IMR-90 (cell line): ENCODE data around the gene TMEM35B. TPM values are rescaled to one million over a fixed set of nuclear protein-coding genes. Genes with fewer than 3 reads are reported as not detected.

ENCODE experiments used
- ATAC-seq: fragments of 200-7000 bp; cut with Tn5 transposase; 2 replicates; pipeline ENCODE4 v1.9.1; 2020; ENCODE audit warnings: low read depth, mild to moderate bottlenecking, moderate library complexity
- BruUV-seq: library from RNA; stranded (reverse); fragments of 400-500 nt; replicated peaks from 2 replicates; lab custom pipeline; 2021; lab: Mats Ljungman, UMichigan
- CTCF ChIA-PET: fragments of 300-600 bp; formaldehyde crosslinking; extraction: SDS; loops from one replicate; lab custom pipeline; 2021; ENCODE audit warnings: antibody characterized with exemption; lab: Yijun Ruan, JAX
- POLR2A ChIA-PET: fragments of 300-600 bp; sonication (Branson Sonifier 250); formaldehyde crosslinking; loops from one replicate; lab custom pipeline; 2022; ENCODE audit warnings: antibody characterized with exemption; ENCODE audit not compliant: unreplicated experiment; lab: Charles Lee
- DNase-seq: peaks from one replicate; pipeline ENCODE4 v3.0.0; 2013
- H2AFZ ChIP-seq: replicated peaks from 2 replicates; pipeline ENCODE3; 2013; ENCODE audit warnings: low read length, mild to moderate bottlenecking; ENCODE audit not compliant: poor library complexity
- H2AK5ac ChIP-seq: 2 replicates; pipeline ENCODE4 v1.6.1; 2013; ENCODE audit warnings: low read depth, low read length, inconsistent platforms
- H2AK9ac ChIP-seq: replicated peaks from 2 replicates; pipeline ENCODE3; 2013; ENCODE audit warnings: mild to moderate bottlenecking, low read depth, low read length, moderate library complexity; ENCODE audit not compliant: poor library complexity
- H2BK120ac ChIP-seq: 2 replicates; pipeline ENCODE4 v1.6.1; 2013; ENCODE audit warnings: low read depth, low read length, inconsistent platforms
- H2BK15ac ChIP-seq: 3 replicates; pipeline ENCODE4 v1.6.1; 2013; ENCODE audit warnings: low read depth, low read length, inconsistent platforms
- H2BK20ac ChIP-seq: 2 replicates; pipeline ENCODE4 v1.6.1; 2013; ENCODE audit warnings: low read depth, mild to moderate bottlenecking, inconsistent platforms, low read length, moderate library complexity
- H2BK5ac ChIP-seq: 2 replicates; pipeline ENCODE4 v1.6.1; 2013; ENCODE audit warnings: mild to moderate bottlenecking, low read depth, low read length, inconsistent platforms; ENCODE audit not compliant: poor library complexity, severe bottlenecking
- H3K14ac ChIP-seq: replicated peaks from 2 replicates; pipeline ENCODE4 v1.6.1; 2013; ENCODE audit warnings: low read depth, low read length, inconsistent platforms
- H3K18ac ChIP-seq: 2 replicates; pipeline ENCODE4 v1.6.1; 2013; ENCODE audit warnings: low read depth, low read length, control low read depth
- H3K23ac ChIP-seq: 2 replicates; pipeline ENCODE4 v1.6.1; 2013; ENCODE audit warnings: low read depth, low read length, inconsistent platforms
- H3K27ac ChIP-seq: 2 replicates; pipeline ENCODE4 v1.5.1; 2013; ENCODE audit warnings: mild to moderate bottlenecking, control low read depth, low read length; ENCODE audit not compliant: insufficient read depth
- H3K27me3 ChIP-seq: 2 replicates; pipeline ENCODE4 v1.6.1; 2013; ENCODE audit warnings: low read length; ENCODE audit not compliant: control insufficient read depth, insufficient read depth
- H3K36me3 ChIP-seq: 2 replicates; pipeline ENCODE4 v1.6.1; 2013; ENCODE audit warnings: low read length, mixed read lengths; ENCODE audit not compliant: control insufficient read depth, insufficient read depth
- H3K4ac ChIP-seq: 2 replicates; pipeline ENCODE4 v1.6.1; 2013; ENCODE audit warnings: low read depth, low read length, inconsistent platforms
- H3K4me1 ChIP-seq: 2 replicates; pipeline ENCODE4 v1.6.1; 2013; ENCODE audit warnings: low read length, mixed read lengths; ENCODE audit not compliant: control insufficient read depth, insufficient read depth
- H3K4me2 ChIP-seq: 2 replicates; pipeline ENCODE4 v1.6.1; 2013; ENCODE audit warnings: low read depth, mild to moderate bottlenecking, control low read depth, low read length, moderate library complexity
- H3K4me3 ChIP-seq: 2 replicates; pipeline ENCODE4 v1.5.1; 2013; ENCODE audit warnings: low read depth, mild to moderate bottlenecking, control low read depth, low read length, moderate library complexity; ENCODE audit not compliant: insufficient read depth
- H3K56ac ChIP-seq: 2 replicates; pipeline ENCODE4 v1.6.1; 2013; ENCODE audit warnings: low read length, inconsistent platforms; ENCODE audit not compliant: insufficient read depth; ENCODE audit errors: extremely low read depth
- H3K79me1 ChIP-seq, 2 experiments: 2 replicates each; pipeline ENCODE4 v1.6.1; 2013; ENCODE audit warnings: low read length in 2 of 2, inconsistent platforms in 1 of 2, low read depth in 1 of 2
- H3K9ac ChIP-seq: 2 replicates; pipeline ENCODE4 v1.6.1; 2013; ENCODE audit warnings: low read depth, low read length, control low read depth
- H3K9me1 ChIP-seq: 2 replicates; pipeline ENCODE4 v1.6.1; 2013; ENCODE audit warnings: low read length, inconsistent platforms; ENCODE audit not compliant: insufficient read depth
- H3K9me3 ChIP-seq: 2 replicates; pipeline ENCODE4 v1.6.1; 2013; ENCODE audit warnings: low read length; ENCODE audit not compliant: control insufficient read depth, insufficient read depth
- H4K20me1 ChIP-seq: 2 replicates; pipeline ENCODE4 v1.6.1; 2013; ENCODE audit warnings: low read length, inconsistent platforms; ENCODE audit not compliant: insufficient read depth
- H4K5ac ChIP-seq: 2 replicates; pipeline ENCODE4 v1.6.1; 2013; ENCODE audit warnings: mild to moderate bottlenecking, low read depth, low read length, control low read depth
- H4K8ac ChIP-seq, 2 experiments: 2 replicates each; pipeline ENCODE4 v1.6.1; 2013; ENCODE audit warnings: low read depth in 2 of 2, low read length in 2 of 2, control low read depth in 1 of 2, inconsistent platforms in 1 of 2
- H4K91ac ChIP-seq: 2 replicates; pipeline ENCODE4 v1.6.1; 2013; ENCODE audit warnings: low read depth, low read length, inconsistent platforms; ENCODE audit not compliant: insufficient read depth
- BHLHE40 ChIP-seq: fragments of 150-350 bp; IDR thresholded peaks from 2 replicates; pipeline ENCODE4 v1.6.1; 2016; ENCODE audit warnings: mild to moderate bottlenecking, low read depth, low read length
- CHD1 ChIP-seq: IDR thresholded peaks from 2 replicates; pipeline ENCODE4 v1.6.1; 2012; ENCODE audit warnings: low read depth, low read length, improper control_type of control experiment
- FOS ChIP-seq: fragments of 150-350 bp; IDR thresholded peaks from 2 replicates; pipeline ENCODE4 v1.6.1; 2016; ENCODE audit warnings: low read depth, low read length
- MAFK ChIP-seq: IDR thresholded peaks from 2 replicates; pipeline ENCODE4 v1.6.1; 2012; ENCODE audit warnings: low read depth, low read length, improper control_type of control experiment
- MAZ ChIP-seq: IDR thresholded peaks from 2 replicates; pipeline ENCODE4 v1.6.1; 2012; ENCODE audit warnings: low read depth, mild to moderate bottlenecking, low read length, improper control_type of control experiment, moderate library complexity, borderline replicate concordance
- MXI1 ChIP-seq: IDR thresholded peaks from 2 replicates; pipeline ENCODE4 v1.6.1; 2012; ENCODE audit warnings: low read depth, mild to moderate bottlenecking, low read length, moderate library complexity, borderline replicate concordance
- NFE2L2 ChIP-seq: fragments of 150-350 bp; IDR thresholded peaks from 2 replicates; pipeline ENCODE4 v1.6.1; 2016; ENCODE audit warnings: low read depth, mild to moderate bottlenecking, low read length
- POLR2A ChIP-seq: IDR thresholded peaks from 2 replicates; pipeline ENCODE4 v1.6.1; 2012; ENCODE audit warnings: mild to moderate bottlenecking, low read depth, low read length
- RAD21 ChIP-seq: IDR thresholded peaks from 2 replicates; pipeline ENCODE4 v1.6.1; 2012; ENCODE audit warnings: low read length, improper control_type of control experiment
- RCOR1 ChIP-seq: IDR thresholded peaks from 2 replicates; pipeline ENCODE4 v1.6.1; 2012; ENCODE audit warnings: mild to moderate bottlenecking, low read length, improper control_type of control experiment; ENCODE audit not compliant: insufficient replicate concordance
- RFX5 ChIP-seq: IDR thresholded peaks from 2 replicates; pipeline ENCODE4 v1.8.0; 2012; ENCODE audit warnings: low read depth, mild to moderate bottlenecking, low read length, moderate library complexity
- dilution Hi-C: fragments of 300-500 bp; cut with HindIII; formaldehyde crosslinking; loops from one replicate; pipeline ENCODE4 v1.14.3; 2018; ENCODE audit warnings: low sequenced_read_pairs; ENCODE audit not compliant: unreplicated experiment
- in situ Hi-C: fragments of 300-500 bp; cut with MboI; formaldehyde crosslinking; loops from 3 replicates; pipeline ENCODE4 v1.14.3; 2019; ENCODE audit warnings: low sequenced_read_pairs, inconsistent platforms, mixed read lengths
- intact Hi-C: fragments of 100-400 bp; cut with micrococcal nuclease; formaldehyde crosslinking; loops from 2 replicates; pipeline ENCODE4 v1.10.0; 2022
- polyA plus RNA-seq, 3 experiments: library from polyadenylated mRNA; depleted of rRNA; stranded (reverse); fragments of >200 nt; gene quantifications; 2 replicates each; pipeline ENCODE4 v1.2.3, GENCODE V29; 2012; ENCODE audit warnings: low replicate concordance in 1 of 3
- total RNA-seq: library from RNA; depleted of rRNA; stranded (reverse); fragments of >200 nt; gene quantifications from 2 replicates; pipeline ENCODE4 v1.2.3, GENCODE V29; 2012
- TF ChIP-seq, protein P1 (sequence below): conservative IDR thresholded peaks from 2 replicates; pipeline ENCODE4 v1.5.1; 2012; ENCODE audit warnings: mild to moderate bottlenecking, low read depth, low read length, improper control_type of control experiment
- TF ChIP-seq, protein P2 (sequence below): fragments of 150-350 bp; IDR thresholded peaks from 2 replicates; pipeline ENCODE4 v1.6.1; 2017; ENCODE audit warnings: mild to moderate bottlenecking, antibody characterized with exemption, low read length, low read depth

Gene TMEM35B
- total and polyA plus RNA-seq, 2 of the 4 experiments (the other 2 are of a cell fraction), result 19.7 to 20.4 TPM

DNA sequence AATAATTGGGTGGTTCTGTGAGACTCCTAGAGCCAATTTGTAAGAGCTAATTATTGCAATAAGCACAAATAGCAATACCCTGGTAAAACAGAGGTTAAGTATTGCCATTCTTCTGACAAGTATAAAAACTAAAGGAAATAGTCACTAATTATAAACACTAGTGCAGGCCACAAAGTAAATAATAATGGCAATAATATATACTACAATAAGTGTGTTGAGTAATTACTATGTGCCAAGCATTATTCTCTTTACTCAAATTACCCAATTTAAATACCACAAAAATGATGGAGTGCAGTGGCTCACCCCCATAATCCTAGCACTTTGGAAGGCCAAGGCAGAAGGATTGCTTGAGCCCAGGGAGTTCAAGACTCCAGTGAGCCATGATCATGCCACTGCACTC, 31.3 kb upstream of the TMEM35B start:
- Histone ChIP-seq H3K18ac (no peak overlapping the region), H3K4ac (no peak overlapping the region), H3K4me3 (no peak overlapping the region), H4K8ac (no peak overlapping the region), H4K91ac (no peak overlapping the region), H3K36me3 (peaks cover 15% of the 10 kb centered on the region), H3K4me1 (peaks cover 2% of the 10 kb centered on the region; the same call in 1 of the 2 replicates), H2AK9ac (no peak overlapping the region), H3K79me1 (0 out of 4 replicates have a peak, but pooled peaks cover 0 to 4% of the 10 kb centered on the region in 2 experiments), H3K4me2 (no peak overlapping the region), H3K56ac (no peak overlapping the region), H4K20me1 (no peaks in the 10 kb centered on the region), H2BK120ac (no peak overlapping the region), H4K5ac (no peak overlapping the region), H2BK20ac (no peak overlapping the region), H3K9ac (no peak overlapping the region), H3K9me1 (no peaks in the 10 kb centered on the region), H2AK5ac (no peak overlapping the region), H3K27ac (no peak overlapping the region), H3K27me3 (no peaks in the 10 kb centered on the region), H2BK15ac (no peak overlapping the region), H3K14ac (no peak overlapping the region), H3K9me3 (no peaks in the 10 kb centered on the region), H2AFZ (no peak overlapping the region), H3K23ac (no peak overlapping the region), H2BK5ac (no peak overlapping the region)
- TF ChIP-seq BHLHE40 (no peak), CHD1 (no peak), RAD21 (no peak), POLR2A (no peak), MXI1 (no peak), NFE2L2 (no peak), FOS (no peak), RFX5 (no peak), MAFK (no peak), MAZ (no peak), RCOR1 (no peak)
- TF ChIP-seq, protein P1, sequence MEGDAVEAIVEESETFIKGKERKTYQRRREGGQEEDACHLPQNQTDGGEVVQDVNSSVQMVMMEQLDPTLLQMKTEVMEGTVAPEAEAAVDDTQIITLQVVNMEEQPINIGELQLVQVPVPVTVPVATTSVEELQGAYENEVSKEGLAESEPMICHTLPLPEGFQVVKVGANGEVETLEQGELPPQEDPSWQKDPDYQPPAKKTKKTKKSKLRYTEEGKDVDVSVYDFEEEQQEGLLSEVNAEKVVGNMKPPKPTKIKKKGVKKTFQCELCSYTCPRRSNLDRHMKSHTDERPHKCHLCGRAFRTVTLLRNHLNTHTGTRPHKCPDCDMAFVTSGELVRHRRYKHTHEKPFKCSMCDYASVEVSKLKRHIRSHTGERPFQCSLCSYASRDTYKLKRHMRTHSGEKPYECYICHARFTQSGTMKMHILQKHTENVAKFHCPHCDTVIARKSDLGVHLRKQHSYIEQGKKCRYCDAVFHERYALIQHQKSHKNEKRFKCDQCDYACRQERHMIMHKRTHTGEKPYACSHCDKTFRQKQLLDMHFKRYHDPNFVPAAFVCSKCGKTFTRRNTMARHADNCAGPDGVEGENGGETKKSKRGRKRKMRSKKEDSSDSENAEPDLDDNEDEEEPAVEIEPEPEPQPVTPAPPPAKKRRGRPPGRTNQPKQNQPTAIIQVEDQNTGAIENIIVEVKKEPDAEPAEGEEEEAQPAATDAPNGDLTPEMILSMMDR, result no peak
- TF ChIP-seq, protein P2, sequence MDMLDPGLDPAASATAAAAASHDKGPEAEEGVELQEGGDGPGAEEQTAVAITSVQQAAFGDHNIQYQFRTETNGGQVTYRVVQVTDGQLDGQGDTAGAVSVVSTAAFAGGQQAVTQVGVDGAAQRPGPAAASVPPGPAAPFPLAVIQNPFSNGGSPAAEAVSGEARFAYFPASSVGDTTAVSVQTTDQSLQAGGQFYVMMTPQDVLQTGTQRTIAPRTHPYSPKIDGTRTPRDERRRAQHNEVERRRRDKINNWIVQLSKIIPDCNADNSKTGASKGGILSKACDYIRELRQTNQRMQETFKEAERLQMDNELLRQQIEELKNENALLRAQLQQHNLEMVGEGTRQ, result no peak
- dilution Hi-C loops, result no loop called here
- intact Hi-C loops, result no loop called here
- ATAC-seq, result no peak
- CTCF ChIA-PET, result no interaction called here
- BruUV-seq, result no TSS peak
- DNase-seq, result no peak
- in situ Hi-C loops, result no loop called here
- POLR2A ChIA-PET, result no interaction called here
